Urothelium cell line (cell line): ENCODE results near the gene ZNF664.

Experiments used
- DNase-seq: peaks from one replicate; pipeline ENCODE4 v3.0.0; 2011; ENCODE audit warnings: low spot score, mixed read lengths
- FAIRE-seq: peaks from 2 replicates; lab custom pipeline; 2011; peaks lifted over from hg19 to GRCh38; lab: Jason Lieb, UNC

The ZNF664 gene

GRCh38 chr12:123972457-123973401, at the start of gene ZNF664, which contains the start of gene CCDC92:
Gene ZNF664, plus strand, starts transcription at chr12:123973215. Its CDS starts 38,930 bp downstream, at chr12:124012145.
Gene CCDC92, minus strand, starts transcription at chr12:123972831. Its CDS starts 28,526 bp downstream, at chr12:123944305.
- peak; percentile 99 for DNase-seq
- FAIRE-seq, result peak; percentile 97

GRCh38 chr12:123923927-123924326, 49.1 kb upstream of the ZNF664 start:
- FAIRE-seq (no peak), DNase-seq (no peak)

GRCh38 chr12:123924539-123924938, 48.5 kb upstream of the ZNF664 start:
- DNase-seq (no peak), FAIRE-seq (no peak)

GRCh38 chr12:123928274-123928865, 44.6 kb upstream of the ZNF664 start:
- no peak for FAIRE-seq
- DNase-seq, result no peak

- FAIRE-seq, result no peak
- DNase-seq, result no peak
Observed at GRCh38 chr12:123928897-123929296, 44.1 kb upstream of the ZNF664 start.

- no peak for FAIRE-seq
Observed at GRCh38 chr12:123929946-123930583, 43.0 kb upstream of the ZNF664 start.

GRCh38 chr12:123931686-123932321, 41.2 kb upstream of the ZNF664 start:
- no peak for DNase-seq

More at GRCh38 chr12:123929946-123930583, 43.0 kb upstream of the ZNF664 start:
- DNase-seq, result no peak

GRCh38 chr12:123933214-123933613, 39.8 kb upstream of the ZNF664 start:
- DNase-seq, result no peak
- no peak for FAIRE-seq

More at GRCh38 chr12:123931686-123932321, 41.2 kb upstream of the ZNF664 start:
- no peak for FAIRE-seq

- no peak for FAIRE-seq
- no peak for DNase-seq
Observed at GRCh38 chr12:123934016-123934620, 38.9 kb upstream of the ZNF664 start.

GRCh38 chr12:123934829-123935228, 38.2 kb upstream of the ZNF664 start:
- FAIRE-seq (no peak), DNase-seq (peak; percentile 21)

GRCh38 chr12:123935956-123936355, 37.1 kb upstream of the ZNF664 start:
- FAIRE-seq, result no peak
- no peak for DNase-seq

- no peak for DNase-seq
- peak; percentile 53 for FAIRE-seq
Observed at GRCh38 chr12:123936471-123936870, 36.5 kb upstream of the ZNF664 start.

- FAIRE-seq, result no peak
Observed at GRCh38 chr12:123936956-123937706, 35.9 kb upstream of the ZNF664 start.

GRCh38 chr12:123937707-123938591, 35.1 kb upstream of the ZNF664 start:
- FAIRE-seq, result no peak

More at GRCh38 chr12:123936956-123937706, 35.9 kb upstream of the ZNF664 start:
- no peak for DNase-seq

GRCh38 chr12:123938679-123939480, 34.1 kb upstream of the ZNF664 start:
- FAIRE-seq, result no peak

More at GRCh38 chr12:123937707-123938591, 35.1 kb upstream of the ZNF664 start:
- DNase-seq, result no peak

GRCh38 chr12:123939716-123940626, 33.0 kb upstream of the ZNF664 start:
- no peak for FAIRE-seq
- DNase-seq, result no peak

More at GRCh38 chr12:123938679-123939480, 34.1 kb upstream of the ZNF664 start:
- no peak for DNase-seq

- FAIRE-seq (no peak), DNase-seq (no peak)
Observed at GRCh38 chr12:123940627-123940966, 32.4 kb upstream of the ZNF664 start.
